GM12878 (cell line): ENCODE measurements around the gene ADCY2. TPM values are rescaled to one million over a fixed set of nuclear protein-coding genes. Genes with fewer than 3 reads are reported as not detected.

Source experiments
- ATAC-seq: fragments of 200-7000 bp; cut with Tn5 transposase; 3 replicates; pipeline ENCODE4 v1.9.1; 2020; ENCODE audit warnings: mild to moderate bottlenecking, moderate library complexity
- BruUV-seq: library from RNA; stranded (reverse); fragments of 400-500 nt; replicated peaks from 2 replicates; lab custom pipeline; 2021; lab: Mats Ljungman, UMichigan
- CTCF ChIA-PET: fragments of 300-600 bp; sonication (Branson Sonifier 250); formaldehyde crosslinking; extraction: SDS; loops from one replicate; lab custom pipeline; 2021; ENCODE audit warnings: inconsistent platforms; lab: Yijun Ruan, JAX
- POLR2A ChIA-PET: fragments of 350-600 bp; formaldehyde crosslinking; extraction: SDS; loops from one replicate; lab custom pipeline; 2021; ENCODE audit warnings: inconsistent platforms; lab: Charles Lee
- RAD21 ChIA-PET: fragments of 300-600 bp; sonication (Branson Sonifier 250); formaldehyde crosslinking; loops from one replicate; lab custom pipeline; 2023; ENCODE audit warnings: antibody characterized with exemption; ENCODE audit not compliant: unreplicated experiment; lab: Charles Lee
- SMC1A ChIA-PET: fragments of 300-600 bp; sonication (Branson Sonifier 250); formaldehyde crosslinking; loops from one replicate; lab custom pipeline; 2023; ENCODE audit not compliant: unreplicated experiment, uncharacterized antibody; lab: Charles Lee
- DNase-seq: peaks from one replicate; pipeline ENCODE4 v3.0.0-alpha.2; 2011; ENCODE audit warnings: low read depth, low spot score
- FAIRE-seq: peaks from 3 replicates; lab custom pipeline; 2011; peaks lifted over from hg19 to GRCh38; lab: Jason Lieb, UNC
- H2AFZ ChIP-seq: 2 replicates; pipeline ENCODE4 v1.6.0; 2011; ENCODE audit warnings: low read depth, low read length, control low read depth; ENCODE audit not compliant: control insufficient read depth
- H3K27ac ChIP-seq: 2 replicates; pipeline ENCODE4 v1.5.1; 2011; ENCODE audit warnings: control low read depth; ENCODE audit not compliant: control insufficient read depth, insufficient read depth
- H3K27me3 ChIP-seq, 2 experiments: replicated peaks in 1 of 2; 2 replicates each; pipeline versions ENCODE4 v1.6.0 to v1.6.1; 2011; ENCODE audit warnings: low read length in 1 of 2; ENCODE audit not compliant: control insufficient read depth in 2 of 2, insufficient read depth in 2 of 2
- H3K36me3 ChIP-seq, 2 experiments: 2 replicates each; pipeline ENCODE4 v1.5.1; 2011; ENCODE audit warnings: low read length in 1 of 2; ENCODE audit not compliant: control insufficient read depth in 2 of 2, insufficient read depth in 2 of 2
- H3K4me1 ChIP-seq: 2 replicates; pipeline ENCODE4 v1.6.1; 2011; ENCODE audit warnings: mild to moderate bottlenecking, low read length, moderate library complexity, mixed read lengths; ENCODE audit not compliant: control insufficient read depth, insufficient read depth
- H3K4me2 ChIP-seq: 2 replicates; pipeline ENCODE4 v1.6.0; 2011; ENCODE audit warnings: control low read depth; ENCODE audit not compliant: control insufficient read depth, insufficient read depth
- H3K4me3 ChIP-seq: fragments of 200-600 bp; sonication (generic); 2 replicates; pipeline ENCODE4 v1.5.1; 2016
- H3K79me2 ChIP-seq: 2 replicates; pipeline ENCODE4 v1.6.0; 2011; ENCODE audit warnings: low read length; ENCODE audit not compliant: control insufficient read depth, insufficient read depth
- H3K9ac ChIP-seq: 2 replicates; pipeline ENCODE4 v1.8.0; 2011; ENCODE audit warnings: low read length, control low read depth, mixed read lengths; ENCODE audit not compliant: control insufficient read depth, insufficient read depth
- H3K9me3 ChIP-seq: replicated peaks from 3 replicates; pipeline ENCODE4 v1.5.1; 2011; ENCODE audit warnings: mild to moderate bottlenecking, low read length; ENCODE audit not compliant: control insufficient read depth, insufficient read depth
- H4K20me1 ChIP-seq: 2 replicates; pipeline ENCODE4 v1.6.0; 2011; ENCODE audit not compliant: control insufficient read depth, insufficient read depth
- ATF7 ChIP-seq: fragments of 450-650 bp; IDR thresholded peaks from 2 replicates; pipeline ENCODE4 v1.6.1; 2016; ENCODE audit warnings: low read depth, mild to moderate bottlenecking
- BACH1 ChIP-seq: fragments of 450-650 bp; IDR thresholded peaks from 2 replicates; pipeline ENCODE4 v1.6.1; 2017; ENCODE audit warnings: mild to moderate bottlenecking, borderline replicate concordance
- HDAC6 ChIP-seq: fragments of 200-600 bp; sonication (generic); IDR thresholded peaks from one replicate; pipeline ENCODE4 v1.8.0; 2017; ENCODE audit warnings: antibody characterized with exemption; ENCODE audit not compliant: unreplicated experiment
- MYB ChIP-seq: fragments of 150-350 bp; IDR thresholded peaks from 2 replicates; pipeline ENCODE4 v1.6.1; 2014; ENCODE audit warnings: mild to moderate bottlenecking, low read depth, low read length, borderline replicate concordance
- NFIC ChIP-seq: IDR thresholded peaks from 2 replicates; pipeline ENCODE4 v1.6.1; 2012; ENCODE audit warnings: low read depth, mild to moderate bottlenecking, inconsistent platforms, low read length, moderate library complexity
- NFYA ChIP-seq: IDR thresholded peaks from 2 replicates; pipeline ENCODE4 v1.6.1; 2011; ENCODE audit warnings: low read depth, mild to moderate bottlenecking, low read length, improper control_type of control experiment, borderline replicate concordance
- PAX8 ChIP-seq: fragments of 450-650 bp; IDR thresholded peaks from 2 replicates; pipeline ENCODE4 v1.6.1; 2017; ENCODE audit warnings: mild to moderate bottlenecking, moderate library complexity
- RUNX3 ChIP-seq: IDR thresholded peaks from 2 replicates; pipeline ENCODE4 v1.6.1; 2012; ENCODE audit warnings: low read length, inconsistent platforms
- SIN3A ChIP-seq: IDR thresholded peaks from 2 replicates; pipeline ENCODE4 v1.6.1; 2012; ENCODE audit warnings: low read depth, low read length, improper control_type of control experiment
- SIX5 ChIP-seq: IDR thresholded peaks from 2 replicates; pipeline ENCODE4 v1.6.1; 2011; ENCODE audit warnings: mild to moderate bottlenecking, low read depth, low read length, moderate library complexity; ENCODE audit not compliant: severe bottlenecking
- SMAD1 ChIP-seq: fragments of 450-650 bp; IDR thresholded peaks from 2 replicates; pipeline ENCODE4 v1.6.1; 2018; ENCODE audit warnings: mild to moderate bottlenecking, low read depth; ENCODE audit not compliant: partially characterized antibody
- SMC3 ChIP-seq: IDR thresholded peaks from 2 replicates; pipeline ENCODE4 v1.6.1; 2011; ENCODE audit warnings: low read length, improper control_type of control experiment, borderline replicate concordance
- SREBF1 ChIP-seq: IDR thresholded peaks from 2 replicates; pipeline ENCODE4 v1.6.1; 2012; ENCODE audit warnings: mild to moderate bottlenecking, low read length
- WRNIP1 ChIP-seq: IDR thresholded peaks from 2 replicates; pipeline ENCODE4 v1.6.1; 2011; ENCODE audit warnings: low read depth, low read length, improper control_type of control experiment, borderline replicate concordance
- WGBS: methylation state at CpG from one replicate; pipeline ENCODE4 v1.1.6; 2016; ENCODE audit warnings: low lambda C conversion rate; ENCODE audit not compliant: insufficient replicate concordance, insufficient coverage; ENCODE audit errors: missing lambda C conversion rate; 5-methylcytosine and 5-hydroxymethylcytosine counted together
- in situ Hi-C: fragments of 300-500 bp; cut with MboI; formaldehyde crosslinking; loops from 9 replicates; pipeline ENCODE4 v1.14.3; 2018; ENCODE audit warnings: mixed read lengths
- intact Hi-C: fragments of 100-400 bp; cut with micrococcal nuclease; formaldehyde crosslinking; loops from one replicate; pipeline ENCODE4 v1.14.2; 2022; ENCODE audit not compliant: unreplicated experiment
- polyA plus RNA-seq, 11 experiments: library from polyadenylated mRNA; depleted of rRNA in 4 of 11; unstranded in 6 of 11; stranded (reverse) in 5 of 11; fragments of >200 nt; fragmentation: Nextera tagmentation in 4 of 11; fragmentation: Illumina TruSeq in 1 of 11; extraction: Ambion mirVana in 4 of 11; extraction: Trizol in 1 of 11; gene quantifications; 1 replicate in 1 of 11; 2 replicates in 10 of 11; pipeline versions ENCODE4 v1.2.1 to v1.2.3, GENCODE V29; 2011 to 2016; ENCODE audit warnings: inconsistent platforms in 2 of 11, missing spikeins in 2 of 11, low read depth in 1 of 11
- total RNA-seq, 4 experiments: library from RNA; depleted of rRNA in 3 of 4; stranded (reverse); fragments of >200 nt in 3 of 4; fragmentation: Illumina TruSeq in 1 of 4; extraction: Trizol in 1 of 4; gene quantifications; 2 replicates each; pipeline versions ENCODE4 v1.2.1 to v1.2.3, GENCODE V29; 2013 to 2021
- TF ChIP-seq, protein P1 (sequence below): fragments of 450-650 bp; conservative IDR thresholded peaks from 2 replicates; pipeline ENCODE4 v1.6.1; 2017; ENCODE audit warnings: mild to moderate bottlenecking, moderate library complexity

The ADCY2 gene
- total and polyA plus RNA-seq, 10 of the 15 experiments (the other 5 are each of a cell fraction or from before 2014, with no cell fraction given): 0.07 to 0.26 TPM; not detected in 8

DNA sequence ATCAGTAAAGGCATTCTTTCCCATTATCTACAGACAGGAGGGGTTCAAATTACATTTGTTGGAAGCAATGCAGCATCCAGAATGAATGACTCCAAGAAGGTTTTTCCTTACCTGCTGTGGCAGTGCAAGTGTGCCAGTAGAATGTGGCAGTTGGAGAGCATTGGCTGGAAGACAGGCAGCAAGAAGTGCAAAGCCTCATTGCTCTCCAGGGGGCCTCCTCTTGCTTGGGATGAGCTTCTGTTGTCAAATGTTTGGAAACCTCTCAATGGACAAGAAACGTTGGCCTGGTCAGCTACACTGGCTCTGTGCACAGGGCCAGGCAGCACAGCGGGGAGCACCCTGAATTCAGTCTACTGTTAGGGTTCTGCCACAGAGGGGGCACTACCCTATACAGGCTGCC is 226.6 kb downstream of the ADCY2 start (continued):
- no peak for TF ChIP-seq RUNX3
- TF ChIP-seq ATF7: no peak
- TF ChIP-seq BACH1: no peak
- TF ChIP-seq NFIC: no peak
- TF ChIP-seq SMC3: no peak

- Histone ChIP-seq H2AFZ (no peak overlapping the region), H3K79me2 (no peaks in the 10 kb centered on the region), H3K4me1 (no peaks in the 10 kb centered on the region), H3K36me3 (no peaks in the 10 kb centered on the region), H3K9ac (no peak overlapping the region), H3K9me3 (no peaks in the 10 kb centered on the region), H4K20me1 (no peaks in the 10 kb centered on the region), H3K27ac (no peak overlapping the region), H3K4me2 (no peak overlapping the region), H3K4me3 (no peak overlapping the region), H3K27me3 (no peaks in the 10 kb centered on the region)
- CTCF ChIA-PET: no interaction called here
- in situ Hi-C loops: no loop called here
- SMC1A ChIA-PET: no interaction called here
- ATAC-seq: no peak
- BruUV-seq: no TSS peak
- no peak for FAIRE-seq
- RAD21 ChIA-PET: no interaction called here
- WGBS: 0% methylated on average over 2 of the region's 2 CpGs
- POLR2A ChIA-PET: no interaction called here
- TF ChIP-seq WRNIP1 (no peak), SMAD1 (no peak), SIX5 (no peak), SIN3A (no peak), HDAC6 (no peak), SREBF1 (no peak), PAX8 (no peak), MYB (no peak), NFYA (no peak)
- TF ChIP-seq, protein P1, sequence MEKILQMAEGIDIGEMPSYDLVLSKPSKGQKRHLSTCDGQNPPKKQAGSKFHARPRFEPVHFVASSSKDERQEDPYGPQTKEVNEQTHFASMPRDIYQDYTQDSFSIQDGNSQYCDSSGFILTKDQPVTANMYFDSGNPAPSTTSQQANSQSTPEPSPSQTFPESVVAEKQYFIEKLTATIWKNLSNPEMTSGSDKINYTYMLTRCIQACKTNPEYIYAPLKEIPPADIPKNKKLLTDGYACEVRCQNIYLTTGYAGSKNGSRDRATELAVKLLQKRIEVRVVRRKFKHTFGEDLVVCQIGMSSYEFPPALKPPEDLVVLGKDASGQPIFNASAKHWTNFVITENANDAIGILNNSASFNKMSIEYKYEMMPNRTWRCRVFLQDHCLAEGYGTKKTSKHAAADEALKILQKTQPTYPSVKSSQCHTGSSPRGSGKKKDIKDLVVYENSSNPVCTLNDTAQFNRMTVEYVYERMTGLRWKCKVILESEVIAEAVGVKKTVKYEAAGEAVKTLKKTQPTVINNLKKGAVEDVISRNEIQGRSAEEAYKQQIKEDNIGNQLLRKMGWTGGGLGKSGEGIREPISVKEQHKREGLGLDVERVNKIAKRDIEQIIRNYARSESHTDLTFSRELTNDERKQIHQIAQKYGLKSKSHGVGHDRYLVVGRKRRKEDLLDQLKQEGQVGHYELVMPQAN: no peak
- intact Hi-C loops: no loop called here
- DNase-seq: no peak
Observed at GRCh38 chr5:7625740-7626139, 229.8 kb downstream of the ADCY2 start.
